Stomach (tissue), 9 donors: ENCODE data around the gene FGF14. TPM values are rescaled to one million over a fixed set of nuclear protein-coding genes. Genes with fewer than 3 reads are reported as not detected.

Source experiments
- DNase-seq, 2 donors: peaks; one replicate each; pipeline versions ENCODE4 v3.0.0 to v3.0.0-alpha.2; 2013 to 2019
- H3K27ac ChIP-seq, 5 donors: fragments of 200-600 bp in 4 of 5; sonication (generic) in 4 of 5; one replicate each; pipeline ENCODE4 v1.5.1; 2013 to 2019; ENCODE audit warnings: mild to moderate bottlenecking in 1 of 5, moderate library complexity in 1 of 5
- H3K27me3 ChIP-seq, 3 donors: fragments of 200-600 bp; sonication (generic); one replicate each; pipeline ENCODE4 v1.5.1; 2017 to 2019; ENCODE audit warnings: mixed run types in 1 of 3
- H3K36me3 ChIP-seq, 4 donors: fragments of 200-600 bp; sonication (generic); 1 replicate in 3 of 4; 2 replicates in 1 of 4; pipeline ENCODE4 v1.5.1; 2016 to 2019
- H3K4me1 ChIP-seq, 4 donors: fragments of 200-600 bp; sonication (generic); one replicate each; pipeline ENCODE4 v1.5.1; 2016 to 2019
- H3K4me3 ChIP-seq, 4 donors: fragments of 200-600 bp; sonication (generic) in 3 of 4; one replicate each; pipeline ENCODE4 v1.5.1; 2016 to 2019; ENCODE audit warnings: mild to moderate bottlenecking in 1 of 4
- H3K9me3 ChIP-seq, 4 donors: fragments of 200-600 bp; sonication (generic); one replicate each; pipeline ENCODE4 v1.5.1; 2016 to 2019
- CTCF ChIP-seq, 7 experiments: fragments of 450-650 bp in 4 of 7; fragments of 200-600 bp in 3 of 7; sonication (generic) in 3 of 7; IDR thresholded peaks; one replicate each; pipeline ENCODE4 v1.5.1; 2016 to 2019; ENCODE audit warnings: antibody characterized with exemption in 7 of 7, control low read depth in 2 of 7, mild to moderate bottlenecking in 1 of 7
- EP300 ChIP-seq: sonication (generic); formaldehyde crosslinking; IDR thresholded peaks from one replicate; pipeline ENCODE4 v1.6.1; 2017; ENCODE audit warnings: antibody characterized with exemption
- POLR2A ChIP-seq, 4 donors: fragments of 450-650 bp; IDR thresholded peaks; one replicate each; pipeline ENCODE4 v1.6.1; 2016; ENCODE audit warnings: antibody characterized with exemption in 4 of 4, control low read depth in 2 of 4, mild to moderate bottlenecking in 1 of 4, moderate library complexity in 1 of 4
- POLR2AphosphoS5 ChIP-seq, 3 donors: sonication (generic); formaldehyde crosslinking; IDR thresholded peaks; one replicate each; pipeline ENCODE4 v1.6.1; 2016; ENCODE audit warnings: antibody characterized with exemption in 3 of 3
- WGBS, 5 donors: extraction: QIAGEN DNeasy Blood & Tissue Kit in 3 of 5; methylation state at CpG; one replicate each; pipeline versions ENCODE4 v1.1.5 to v1.1.7; 2013 to 2018; 5-methylcytosine and 5-hydroxymethylcytosine counted together
- intact Hi-C: fragments of 100-400 bp; cut with DNase I; formaldehyde crosslinking; loops from one replicate; pipeline ENCODE4 v1.15.1; 2023; ENCODE audit warnings: low total_unique reads
- polyA plus RNA-seq, 3 donors: library from polyadenylated mRNA; stranded (reverse); fragments of 200-250 nt; gene quantifications; one replicate each; pipeline ENCODE4 v1.2.3, GENCODE V29; 2013
- total RNA-seq, 5 donors: library from RNA; depleted of rRNA; stranded (reverse); fragments of >200 nt; gene quantifications; one replicate each; pipeline versions ENCODE4 v1.1.0 to v1.2.3, GENCODE V29; 2014 to 2016
- donor health status: healthy with polysubstance abuse.
- donor health status: Bipolar disorder and iron deficiency.
- donor health status: healthy.

Gene FGF14
- total and polyA plus RNA-seq, 8 donors: 0.08 to 6.6 (median 0.54) TPM

- Histone ChIP-seq H3K4me3 (no peak overlapping the region), H3K27me3 (no peaks in the 10 kb centered on the region), H3K9me3 (no peaks in the 10 kb centered on the region), H3K4me1 (no peaks in the 10 kb centered on the region), H3K27ac (no peak overlapping the region), H3K36me3 (no peaks in the 10 kb centered on the region)
- DNase-seq: peak in 1 of 2 donors; percentile 11
- intact Hi-C loops: no loop called here
- TF ChIP-seq POLR2AphosphoS5 (IDR thresholded peaks at IDR 0.05): no peak
- TF ChIP-seq CTCF (IDR thresholded peaks at IDR 0.05): no peak
- no peak for TF ChIP-seq EP300
- no peak for TF ChIP-seq POLR2A (IDR thresholded peaks at IDR 0.05)
Measured at GRCh38 chr13:102035969-102036368, 365.9 kb downstream of the FGF14 start.

GRCh38 chr13:102033857-102034331 is 368.0 kb downstream of the FGF14 start:
- DNase-seq: no peak
- WGBS, 5 donors: 65 to 81% (median 76%) methylated on average over 5 of the region's 5 CpGs
- TF ChIP-seq POLR2A (IDR thresholded peaks at IDR 0.05) (no peak), CTCF (IDR thresholded peaks at IDR 0.05) (no peak), EP300 (no peak), POLR2AphosphoS5 (IDR thresholded peaks at IDR 0.05) (no peak)

GRCh38 chr13:102033386-102033785 is 368.5 kb downstream of the FGF14 start:
- peaks cover 0 to 3% (median 0%) of the 10 kb centered on the region in 4 donors for H3K4me1 ChIP-seq
- no peak for DNase-seq
- no peak overlapping the region for H3K27ac ChIP-seq
- H3K36me3 ChIP-seq: no peaks in the 10 kb centered on the region
- intact Hi-C loops: no loop called here
- no peak overlapping the region for H3K4me3 ChIP-seq
- no peak for TF ChIP-seq CTCF (IDR thresholded peaks at IDR 0.05)
- no peak for TF ChIP-seq POLR2AphosphoS5 (IDR thresholded peaks at IDR 0.05)
- TF ChIP-seq EP300: no peak
- TF ChIP-seq POLR2A (IDR thresholded peaks at IDR 0.05): no peak
- no peaks in the 10 kb centered on the region for H3K9me3 ChIP-seq
- no peaks in the 10 kb centered on the region for H3K27me3 ChIP-seq
- 80 to 89% (median 87%) methylated on average over 7 of the region's 7 CpGs for WGBS, 5 donors

More at GRCh38 chr13:102033857-102034331, 368.0 kb downstream of the FGF14 start:
- intact Hi-C loops: no loop called here
- no peak overlapping the region for H3K4me3 ChIP-seq
- H3K27ac ChIP-seq: no peak overlapping the region
- H3K4me1 ChIP-seq: no peaks in the 10 kb centered on the region
- H3K36me3 ChIP-seq: no peaks in the 10 kb centered on the region
- H3K27me3 ChIP-seq: no peaks in the 10 kb centered on the region
- H3K9me3 ChIP-seq: no peaks in the 10 kb centered on the region

- Histone ChIP-seq H3K27me3 (no peaks in the 10 kb centered on the region), H3K36me3 (no peaks in the 10 kb centered on the region), H3K4me3 (no peak overlapping the region), H3K27ac (no peak overlapping the region), H3K9me3 (no peaks in the 10 kb centered on the region), H3K4me1 (peaks cover 0 to 3% (median 0%) of the 10 kb centered on the region in 4 donors)
- whole genome bisulfite sequencing, 5 donors: 54 to 70% (median 64%) methylated on average over 5 of the region's 5 CpGs
- intact Hi-C loops: no loop called here
- TF ChIP-seq CTCF (IDR thresholded peaks at IDR 0.05) (no peak), POLR2AphosphoS5 (IDR thresholded peaks at IDR 0.05) (no peak), EP300 (no peak), POLR2A (IDR thresholded peaks at IDR 0.05) (no peak)
- DNase-seq: no peak
Measured at GRCh38 chr13:102028868-102029267, 373.0 kb downstream of the FGF14 start.
